HFFc6 (cell line): ENCODE data around the gene SF3B3. TPM values are rescaled to one million over a fixed set of nuclear protein-coding genes. Genes with fewer than 3 reads are reported as not detected.

Experiments
- DNase-seq: peaks from one replicate; pipeline ENCODE4 v3.0.0-alpha.2; 2018
- H3K27ac Mint-ChIP-seq: 2 replicates; pipeline ENCODE4 v1.8.0; 2020; ENCODE audit warnings: mild to moderate bottlenecking, mixed read lengths
- H3K27me3 Mint-ChIP-seq: 2 replicates; pipeline ENCODE4 v1.8.0; 2021; ENCODE audit warnings: mild to moderate bottlenecking, moderate library complexity, mixed read lengths; ENCODE audit not compliant: insufficient read depth
- H3K36me3 Mint-ChIP-seq: 2 replicates; pipeline ENCODE4 v1.8.0; 2021; ENCODE audit warnings: low read depth, mixed read lengths
- H3K4me1 Mint-ChIP-seq: 2 replicates; pipeline ENCODE4 v1.8.0; 2020; ENCODE audit warnings: low read depth, mixed read lengths
- H3K4me3 Mint-ChIP-seq: 2 replicates; pipeline ENCODE4 v1.8.0; 2020; ENCODE audit warnings: mild to moderate bottlenecking, moderate library complexity, mixed read lengths
- H3K9me3 Mint-ChIP-seq: 2 replicates; pipeline ENCODE4 v1.8.0; 2020; ENCODE audit warnings: mild to moderate bottlenecking, mixed read lengths
- CTCF ChIP-seq: fragments of 200-600 bp; sonication (generic); IDR thresholded peaks from 2 replicates; pipeline ENCODE4 v1.5.0; 2021; ENCODE audit warnings: antibody characterized with exemption, mild to moderate bottlenecking
- total RNA-seq, 6 experiments: library from RNA; stranded (reverse); fragmentation: NEBNext Ultra II Directional; extraction: Animal tissue kit (Norgen Biotek cat#: 25700); gene quantifications; 2 replicates in 1 of 6; 3 replicates in 5 of 6; pipeline ENCODE4 v1.2.3, GENCODE V29; 2021

SF3B3 gene
- total RNA-seq, 6 experiments from 2014 or later = 289 to 358 (median 312) TPM

- no peak for DNase-seq
- Mint-ChIP-seq H3K4me1 (peaks cover 19% of the 10 kb centered on the region), H3K9me3 (no peaks in the 10 kb centered on the region), H3K27me3 (no peaks in the 10 kb centered on the region), H3K36me3 (peaks cover 51% of the 10 kb centered on the region), H3K27ac (no peak overlapping the region), H3K4me3 (no peak overlapping the region)
- TF ChIP-seq CTCF = no peak
These were observed 20.9 kb downstream of the SF3B3 start for GRCh38 chr16:70544548-70544947.

GRCh38 chr16:70548936-70549335, 25.3 kb downstream of the SF3B3 start:
- no peak for TF ChIP-seq CTCF
- H3K4me3 Mint-ChIP-seq = no peak overlapping the region
- peaks cover 50% of the 10 kb centered on the region for H3K4me1 Mint-ChIP-seq
- H3K36me3 Mint-ChIP-seq = peaks cover 50% of the 10 kb centered on the region
- no peaks in the 10 kb centered on the region for H3K27me3 Mint-ChIP-seq
- H3K27ac Mint-ChIP-seq = peak overlapping the region; percentile 3; the same call in 1 of the 2 replicates
- H3K9me3 Mint-ChIP-seq = no peaks in the 10 kb centered on the region
- no peak for DNase-seq

- Mint-ChIP-seq H3K27ac (peak overlapping the region; percentile 1; the same call in 1 of the 2 replicates), H3K36me3 (peaks cover 51% of the 10 kb centered on the region)
These were observed 26.5 kb downstream of the SF3B3 start for GRCh38 chr16:70550082-70550481.

GRCh38 chr16:70551788-70552187, 28.2 kb downstream of the SF3B3 start:
- no peaks in the 10 kb centered on the region for H3K9me3 Mint-ChIP-seq
- H3K4me1 Mint-ChIP-seq = peaks cover 60% of the 10 kb centered on the region
- no peak for DNase-seq
- peaks cover 57% of the 10 kb centered on the region for H3K36me3 Mint-ChIP-seq
- no peak for TF ChIP-seq CTCF
- peak overlapping the region; percentile 61 for H3K27ac Mint-ChIP-seq
- no peak overlapping the region for H3K4me3 Mint-ChIP-seq
- H3K27me3 Mint-ChIP-seq = no peaks in the 10 kb centered on the region

More at GRCh38 chr16:70550082-70550481, 26.5 kb downstream of the SF3B3 start:
- no peak overlapping the region for H3K4me3 Mint-ChIP-seq
- no peaks in the 10 kb centered on the region for H3K9me3 Mint-ChIP-seq
- no peaks in the 10 kb centered on the region for H3K27me3 Mint-ChIP-seq
- peaks cover 60% of the 10 kb centered on the region for H3K4me1 Mint-ChIP-seq
- no peak for DNase-seq
- no peak for TF ChIP-seq CTCF

GRCh38 chr16:70552675-70553074, 29.1 kb downstream of the SF3B3 start:
- DNase-seq = no peak
- peak overlapping the region; percentile 90 for H3K27ac Mint-ChIP-seq
- H3K9me3 Mint-ChIP-seq = no peaks in the 10 kb centered on the region
- no peaks in the 10 kb centered on the region for H3K27me3 Mint-ChIP-seq
- no peak overlapping the region for H3K4me3 Mint-ChIP-seq
- peaks cover 65% of the 10 kb centered on the region for H3K36me3 Mint-ChIP-seq
- TF ChIP-seq CTCF = no peak
- H3K4me1 Mint-ChIP-seq = peaks cover 60% of the 10 kb centered on the region

- peak; percentile 88 for DNase-seq
- no peaks in the 10 kb centered on the region for H3K27me3 Mint-ChIP-seq
- peaks cover 61% of the 10 kb centered on the region for H3K36me3 Mint-ChIP-seq
- H3K9me3 Mint-ChIP-seq = no peaks in the 10 kb centered on the region
- H3K27ac Mint-ChIP-seq = peak overlapping the region; percentile 90
- peaks cover 57% of the 10 kb centered on the region for H3K4me1 Mint-ChIP-seq
- H3K4me3 Mint-ChIP-seq = peak overlapping the region; percentile 71; the same call in 1 of the 2 replicates
- no peak for TF ChIP-seq CTCF
These were observed 30.0 kb downstream of the SF3B3 start for GRCh38 chr16:70553645-70554044.
